HG02571 (cell line): Measurements from ENCODE around the gene NDUFS4.
"Not testable (repeated sequence)": the region's sequence is repeated elsewhere in the genome, so short reads cannot be mapped to it uniquely, and the experiment has no call there.

ENCODE experiments used
- ATAC-seq: cut with Tn5 transposase; IDR thresholded peaks from one replicate; pipeline ENCODE4 v1.9.1; 2021; ENCODE audit warnings: mild to moderate bottlenecking, moderate library complexity; ENCODE audit not compliant: unreplicated experiment

The NDUFS4 gene

GRCh38 chr5:53571403-53571802 lies 11.0 kb downstream of the NDUFS4 start:
- no peak for ATAC-seq

- no peak for ATAC-seq
Observed at GRCh38 chr5:53575101-53575500, 14.7 kb downstream of the NDUFS4 start.

GRCh38 chr5:53575831-53576230 lies 15.4 kb downstream of the NDUFS4 start:
- no peak for ATAC-seq

- no peak for ATAC-seq
Observed at GRCh38 chr5:53576674-53577073, 16.2 kb downstream of the NDUFS4 start.

GRCh38 chr5:53578854-53579253 lies 18.4 kb downstream of the NDUFS4 start:
- no peak for ATAC-seq

- ATAC-seq, result no peak
Observed at GRCh38 chr5:53580547-53580946, 20.1 kb downstream of the NDUFS4 start.

- no peak for ATAC-seq
Observed at GRCh38 chr5:53582225-53582624, 21.8 kb downstream of the NDUFS4 start.

- no peak for ATAC-seq
Observed at GRCh38 chr5:53590759-53591158, 30.3 kb downstream of the NDUFS4 start.

- ATAC-seq, result no peak
Observed at GRCh38 chr5:53594419-53594818, 34.0 kb downstream of the NDUFS4 start.

GRCh38 chr5:53597894-53598293 lies 37.5 kb downstream of the NDUFS4 start:
- no peak for ATAC-seq

GRCh38 chr5:53601570-53601969 lies 41.1 kb downstream of the NDUFS4 start:
- ATAC-seq, result no peak

GRCh38 chr5:53603009-53603687 lies 42.7 kb downstream of the NDUFS4 start:
- no peak for ATAC-seq

- ATAC-seq, result no peak
Observed at GRCh38 chr5:53604309-53604708, 43.9 kb downstream of the NDUFS4 start.

GRCh38 chr5:53607886-53608285 lies 47.4 kb downstream of the NDUFS4 start:
- no peak for ATAC-seq

- ATAC-seq, result not testable (repeated sequence)
Observed at GRCh38 chr5:53608897-53609296, 48.5 kb downstream of the NDUFS4 start.

GRCh38 chr5:53613061-53613460 lies 52.6 kb downstream of the NDUFS4 start:
- no peak for ATAC-seq

GRCh38 chr5:53613536-53613935 lies 53.1 kb downstream of the NDUFS4 start:
- ATAC-seq, result no peak

GRCh38 chr5:53614376-53614885 lies 54.0 kb downstream of the NDUFS4 start:
- ATAC-seq, result no peak

GRCh38 chr5:53616939-53617549 lies 56.6 kb downstream of the NDUFS4 start:
- ATAC-seq, result no peak

GRCh38 chr5:53631251-53631650 lies 70.8 kb downstream of the NDUFS4 start:
- no peak for ATAC-seq

GRCh38 chr5:53642061-53642460 lies 81.6 kb downstream of the NDUFS4 start:
- ATAC-seq, result no peak

GRCh38 chr5:53643445-53643844 lies 83.0 kb downstream of the NDUFS4 start:
- no peak for ATAC-seq

GRCh38 chr5:53645078-53645477 lies 84.6 kb downstream of the NDUFS4 start:
- ATAC-seq, result no peak
